Transverse colon (tissue), 3 donors: ENCODE measurements around the gene EPHA1.

Experiments used
- CTCF ChIP-seq, 5 experiments: fragments of 200-600 bp in 3 of 5; fragments of 450-650 bp in 2 of 5; sonication (generic) in 3 of 5; IDR thresholded peaks; 1 replicate in 2 of 5; 2 replicates in 3 of 5; pipeline ENCODE4 v1.5.1; 2016 to 2017; ENCODE audit warnings: antibody characterized with exemption in 5 of 5, inconsistent platforms in 3 of 5, mild to moderate bottlenecking in 2 of 5, moderate library complexity in 1 of 5
- EP300 ChIP-seq: sonication (generic); formaldehyde crosslinking; IDR thresholded peaks from one replicate; pipeline ENCODE4 v1.6.1; 2017; ENCODE audit warnings: antibody characterized with exemption, low read depth
- POLR2A ChIP-seq: fragments of 450-650 bp; IDR thresholded peaks from one replicate; pipeline ENCODE4 v1.6.1; 2016; ENCODE audit warnings: antibody characterized with exemption, mild to moderate bottlenecking, moderate library complexity

- TF ChIP-seq CTCF (IDR thresholded peaks at IDR 0.05) = no peak
- TF ChIP-seq EP300 = no peak
- no peak for TF ChIP-seq POLR2A
These were observed 9.0 kb downstream of the EPHA1 start for GRCh38 chr7:143399642-143400041.
